Skeletal muscle cell (primary cell): ENCODE results near the gene HGD.
"Not testable (repeated sequence)": the region's sequence is repeated elsewhere in the genome, so short reads cannot be mapped to it uniquely, and the experiment has no call there.

Experiments
- DNase-seq: peaks from one replicate; pipeline ENCODE4 v3.0.0-alpha.2; 2010; ENCODE audit warnings: low read depth
- H3K4me3 ChIP-seq: 2 replicates; pipeline ENCODE4 v1.5.1; 2011; ENCODE audit warnings: low read depth, mild to moderate bottlenecking, control low read depth, low read length, moderate library complexity

Gene HGD

GRCh38 chr3:120682095-120682681, at the start of gene HGD:
TSS of gene HGD (minus strand) at chr3:120682239. CDS start at chr3:120682111, 128 bp downstream.
- DNase-seq = no peak
- no peak within 1 kb of the TSS for H3K4me3 ChIP-seq

- H3K4me3 ChIP-seq = no peak overlapping the region
- DNase-seq = no peak
Measured at GRCh38 chr3:120730576-120731542, 48.8 kb upstream of the HGD start.

GRCh38 chr3:120726791-120727190, 44.8 kb upstream of the HGD start:
- no peak for DNase-seq

GRCh38 chr3:120719167-120719834, 37.3 kb upstream of the HGD start:
- H3K4me3 ChIP-seq, DNase-seq: not testable (repeated sequence)

More at GRCh38 chr3:120726791-120727190, 44.8 kb upstream of the HGD start:
- no peak overlapping the region for H3K4me3 ChIP-seq

GRCh38 chr3:120713262-120713661, 31.2 kb upstream of the HGD start:
- no peak overlapping the region for H3K4me3 ChIP-seq
- no peak for DNase-seq

GRCh38 chr3:120710369-120710768, 28.3 kb upstream of the HGD start:
- H3K4me3 ChIP-seq = no peak overlapping the region

GRCh38 chr3:120708408-120708807, 26.4 kb upstream of the HGD start:
- DNase-seq = no peak
- H3K4me3 ChIP-seq = no peak overlapping the region

More at GRCh38 chr3:120710369-120710768, 28.3 kb upstream of the HGD start:
- no peak for DNase-seq

- no peak overlapping the region for H3K4me3 ChIP-seq
- DNase-seq = no peak
Measured at GRCh38 chr3:120706950-120707349, 24.9 kb upstream of the HGD start.

- no peak overlapping the region for H3K4me3 ChIP-seq
- DNase-seq = no peak
Measured at GRCh38 chr3:120705884-120706582, 24.0 kb upstream of the HGD start.

GRCh38 chr3:120699333-120699732, 17.3 kb upstream of the HGD start:
- no peak for DNase-seq
- no peak overlapping the region for H3K4me3 ChIP-seq

- no peak overlapping the region for H3K4me3 ChIP-seq
- DNase-seq = peak; percentile 18
Measured at GRCh38 chr3:120693439-120694171, 11.6 kb upstream of the HGD start.

- no peak for DNase-seq
- H3K4me3 ChIP-seq = no peak overlapping the region
Measured at GRCh38 chr3:120689395-120689794, 7.4 kb upstream of the HGD start.

GRCh38 chr3:120688121-120688520, 6.1 kb upstream of the HGD start:
- DNase-seq = peak; percentile 19
- H3K4me3 ChIP-seq = no peak overlapping the region

- H3K4me3 ChIP-seq = no peak overlapping the region
- no peak for DNase-seq
Measured at GRCh38 chr3:120685411-120685810, 3.4 kb upstream of the HGD start.

GRCh38 chr3:120684896-120685295, 2.9 kb upstream of the HGD start:
- H3K4me3 ChIP-seq = no peak overlapping the region
- DNase-seq = no peak

- H3K4me3 ChIP-seq = no peak overlapping the region
- DNase-seq = no peak
Measured at GRCh38 chr3:120683671-120684301, 1.7 kb upstream of the HGD start.

- H3K4me3 ChIP-seq = no peak overlapping the region
- DNase-seq = no peak
Measured at GRCh38 chr3:120683213-120683612, 1.2 kb upstream of the HGD start.

- DNase-seq = no peak
- no peak overlapping the region for H3K4me3 ChIP-seq
Measured at GRCh38 chr3:120681506-120682038, 467 bp downstream of the HGD start.
